Breast epithelium (tissue), 4 donors: ENCODE measurements around the gene SF3A2. TPM values are rescaled to one million over a fixed set of nuclear protein-coding genes. Genes with fewer than 3 reads are reported as not detected.

Experiments
- DNase-seq, 2 donors: peaks; one replicate each; pipeline ENCODE4 v3.0.0-alpha.2; 2019; ENCODE audit warnings: low spot score in 2 of 2
- H3K27ac ChIP-seq, 2 donors: fragments of 200-600 bp; sonication (generic) in 1 of 2; one replicate each; pipeline ENCODE4 v1.5.1; 2016 to 2019; ENCODE audit warnings: mild to moderate bottlenecking in 1 of 2
- H3K27me3 ChIP-seq, 2 donors: fragments of 200-600 bp; sonication (generic) in 1 of 2; one replicate each; pipeline versions ENCODE4 v1.5.1 to v1.6.0; 2017 to 2019; ENCODE audit warnings: control low read depth in 1 of 2, mild to moderate bottlenecking in 1 of 2
- H3K36me3 ChIP-seq: fragments of 200-600 bp; one replicate; pipeline ENCODE4 v1.5.1; 2019
- H3K4me1 ChIP-seq, 2 donors: fragments of 200-600 bp; sonication (generic); one replicate each; pipeline ENCODE4 v1.5.1; 2016 to 2019; ENCODE audit warnings: control low read depth in 1 of 2
- H3K4me3 ChIP-seq, 3 donors: fragments of 200-600 bp; sonication (generic); 1 replicate in 2 of 3; 2 replicates in 1 of 3; pipeline ENCODE4 v1.5.1; 2016 to 2019; ENCODE audit warnings: mild to moderate bottlenecking in 3 of 3, moderate library complexity in 2 of 3
- H3K9me3 ChIP-seq, 2 donors: fragments of 200-600 bp; sonication (generic) in 1 of 2; one replicate each; pipeline ENCODE4 v1.5.1; 2016 to 2019; ENCODE audit warnings: control low read depth in 1 of 2
- CTCF ChIP-seq, 3 donors: fragments of 450-650 bp; IDR thresholded peaks; one replicate each; pipeline ENCODE4 v1.5.1; 2016 to 2017; ENCODE audit warnings: antibody characterized with exemption in 3 of 3, mild to moderate bottlenecking in 3 of 3, moderate library complexity in 3 of 3
- POLR2A ChIP-seq: fragments of 450-650 bp; IDR thresholded peaks from one replicate; pipeline ENCODE4 v1.6.1; 2016; ENCODE audit warnings: antibody characterized with exemption, mild to moderate bottlenecking, moderate library complexity
- POLR2AphosphoS5 ChIP-seq, 3 donors: sonication (generic); formaldehyde crosslinking; IDR thresholded peaks; one replicate each; pipeline ENCODE4 v1.6.1; 2017; ENCODE audit warnings: antibody characterized with exemption in 3 of 3
- intact Hi-C: fragments of 100-400 bp; cut with DNase I; formaldehyde crosslinking; loops from one replicate; pipeline ENCODE4 v1.15.1; 2023; ENCODE audit warnings: low total_unique reads
- total RNA-seq, 3 donors: library from RNA; depleted of rRNA; stranded (reverse); fragments of >200 nt; gene quantifications; one replicate each; pipeline ENCODE4 v1.1.0, GENCODE V29; 2016

Gene SF3A2
- total RNA-seq, 3 donors from 2014 or later, result 32.6 to 38.0 (median 33.3) TPM

GRCh38 chr19:2290441-2291184 is 54.0 kb downstream of the SF3A2 start:
- no peak for DNase-seq
- Histone ChIP-seq H3K4me1 (peaks cover 12 to 21% of the 10 kb centered on the region in 2 donors), H3K27me3 (peaks cover 12 to 43% of the 10 kb centered on the region in 2 donors), H3K9me3 (no peaks in the 10 kb centered on the region), H3K4me3 (peak overlapping the region; percentile 32 to 66 (median 45)), H3K36me3 (no peaks in the 10 kb centered on the region), H3K27ac (peak overlapping the region in 1 of 2 donors; percentile 5)
- TF ChIP-seq POLR2A (no peak), POLR2AphosphoS5 (IDR thresholded peaks at IDR 0.05) (no peak), CTCF (IDR thresholded peaks at IDR 0.05) (no peak)
- intact Hi-C loops, result no loop called here

DNA sequence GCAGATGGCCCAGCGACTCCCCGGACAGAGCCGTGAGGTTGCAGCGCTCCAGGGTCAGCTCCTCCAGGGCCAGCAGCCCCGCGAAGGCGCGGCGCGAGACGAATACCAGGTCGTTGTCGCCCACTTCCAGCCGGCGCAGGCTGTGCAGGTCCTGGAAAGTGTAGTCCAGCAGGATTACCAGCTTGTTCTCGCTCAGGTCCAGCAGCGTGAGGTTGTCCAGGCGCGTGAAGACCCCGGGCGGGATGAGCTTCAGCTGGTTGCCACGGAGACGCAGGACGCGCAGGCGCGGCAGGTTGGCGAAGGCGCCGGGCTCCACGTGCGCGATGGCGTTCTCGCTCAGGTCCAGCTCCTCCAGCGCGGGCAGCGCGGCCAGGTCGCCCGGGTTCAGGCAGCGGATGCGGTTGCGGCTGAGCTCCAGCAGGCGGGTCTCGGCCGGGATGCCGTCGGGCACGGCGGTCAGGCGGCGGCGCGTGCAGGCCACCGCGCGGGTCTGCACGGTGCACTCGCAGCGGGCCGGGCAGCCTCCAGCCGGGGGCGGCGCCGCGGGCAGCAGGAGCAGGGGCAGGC is 54.6 kb downstream of the SF3A2 start:
- peak overlapping the region; percentile 32 to 66 (median 45) for H3K4me3 ChIP-seq
- no peak for TF ChIP-seq CTCF (IDR thresholded peaks at IDR 0.05)
- TF ChIP-seq POLR2A, result no peak
- TF ChIP-seq POLR2AphosphoS5 (IDR thresholded peaks at IDR 0.05), result no peak
- DNase-seq, result no peak
- intact Hi-C loops, result no loop called here
- H3K27me3 ChIP-seq, result peaks cover 12 to 43% of the 10 kb centered on the region in 2 donors
- H3K9me3 ChIP-seq, result no peaks in the 10 kb centered on the region
- no peak overlapping the region for H3K27ac ChIP-seq
- H3K36me3 ChIP-seq, result no peaks in the 10 kb centered on the region
- peaks cover 12 to 21% of the 10 kb centered on the region in 2 donors for H3K4me1 ChIP-seq

GRCh38 chr19:2294687-2295335 is 58.2 kb downstream of the SF3A2 start:
- H3K4me3 ChIP-seq, result peak overlapping the region in 2 of 3 donors; percentile 17 to 40
- H3K27me3 ChIP-seq, result peaks cover 12 to 26% of the 10 kb centered on the region in 2 donors
- DNase-seq, result no peak
- H3K9me3 ChIP-seq, result no peaks in the 10 kb centered on the region
- peak in 1 of 3 donors; percentile 19 for TF ChIP-seq POLR2AphosphoS5 (IDR thresholded peaks at IDR 0.05)
- no peak for TF ChIP-seq CTCF (IDR thresholded peaks at IDR 0.05)
- no peak for TF ChIP-seq POLR2A
- intact Hi-C loops, result no loop called here
- no peaks in the 10 kb centered on the region for H3K36me3 ChIP-seq
- H3K4me1 ChIP-seq, result peaks cover 8 to 17% of the 10 kb centered on the region in 2 donors
- no peak overlapping the region for H3K27ac ChIP-seq

- H3K27ac ChIP-seq, result no peak overlapping the region
- peaks cover 6 to 17% of the 10 kb centered on the region in 2 donors for H3K27me3 ChIP-seq
- no peaks in the 10 kb centered on the region for H3K36me3 ChIP-seq
- TF ChIP-seq POLR2A (no peak), CTCF (IDR thresholded peaks at IDR 0.05) (no peak), POLR2AphosphoS5 (IDR thresholded peaks at IDR 0.05) (no peak)
- no peaks in the 10 kb centered on the region for H3K9me3 ChIP-seq
- no peak for DNase-seq
- H3K4me1 ChIP-seq, result peaks cover 0 to 4% of the 10 kb centered on the region in 2 donors
- intact Hi-C loops, result no loop called here
- H3K4me3 ChIP-seq, result no peak overlapping the region
These were observed 59.5 kb downstream of the SF3A2 start for GRCh38 chr19:2296141-2296540.

Other genes starting within 250 kb of the SF3A2 start
- 10 to 100 TPM; 52.0 to 67.2 (median 54.4) TPM for gene BTBD2, start 221.1 kb upstream of the SF3A2 start, total RNA-seq
- 100 to 1,000 TPM in 1 of 3 donors, 10 to 100 TPM in 2; 94.7 to 170 (median 97.0) TPM for gene MKNK2, start 185.6 kb upstream of the SF3A2 start, total RNA-seq
- 10 to 100 TPM; 18.3 to 45.8 (median 29.2) TPM for gene MOB3A, start 140.5 kb upstream of the SF3A2 start, total RNA-seq
- 10 to 100 TPM in 1 of 3 donors, 1 to 10 TPM in 2; 3.6 to 12.8 (median 3.7) TPM for gene IZUMO4, start 139.9 kb upstream of the SF3A2 start, total RNA-seq
- 10 to 100 TPM; 53.6 to 68.5 (median 54.0) TPM for gene AP3D1, start 85.3 kb upstream of the SF3A2 start, total RNA-seq
- gene DOT1L, start 72.9 kb upstream of the SF3A2 start, total RNA-seq, result 10 to 100 TPM in 1 of 3 donors, 1 to 10 TPM in 2; 7.7 to 10.2 (median 8.0) TPM
- gene PLEKHJ1, start 495 bp upstream of the SF3A2 start, total RNA-seq, result 10 to 100 TPM; 44.6 to 52.8 (median 47.4) TPM
- 1 to 10 TPM in 2 of 3 donors, not detected in 1; 2.5 to 3.9 TPM for gene AMH, start 12.5 kb downstream of the SF3A2 start, total RNA-seq
- 1 to 10 TPM in 2 of 3 donors, not detected in 1; 1.0 to 2.3 TPM for gene JSRP1, start 19.6 kb downstream of the SF3A2 start, total RNA-seq
- gene PEAK3, start 45.4 kb downstream of the SF3A2 start, total RNA-seq, result 1 to 10 TPM in 1 of 3 donors, not detected in 2; 1.8 TPM
- gene LINGO3, start 71.3 kb downstream of the SF3A2 start, total RNA-seq, result under 1 TPM in 2 of 3 donors, not detected in 1; 0.16 to 0.33 TPM
- 100 to 1,000 TPM in 2 of 3 donors, 10 to 100 TPM in 1; 95.1 to 188 (median 125) TPM for gene LSM7, start 91.8 kb downstream of the SF3A2 start, total RNA-seq
- gene SPPL2B, start 91.9 kb downstream of the SF3A2 start, total RNA-seq, result 10 to 100 TPM; 23.5 to 61.2 (median 49.8) TPM
- under 1 TPM in 1 of 3 donors, not detected in 2; under 0.01 TPM for gene TMPRSS9, start 123.4 kb downstream of the SF3A2 start, total RNA-seq
- gene TIMM13, start 190.8 kb downstream of the SF3A2 start, total RNA-seq, result 10 to 100 TPM; 27.7 to 34.4 (median 28.1) TPM
- 10 to 100 TPM; 13.1 to 25.2 (median 15.7) TPM for gene LMNB2, start 220.1 kb downstream of the SF3A2 start, total RNA-seq
- 100 to 1,000 TPM; 136 to 301 (median 172) TPM for gene GADD45B, start 239.3 kb downstream of the SF3A2 start, total RNA-seq